HL-60/S4 (cell line): Measurements from ENCODE around the gene GRID1.

Experiments used
- in situ Hi-C: fragments of 300-500 bp; cut with MboI; formaldehyde crosslinking; loops from 2 replicates; pipeline ENCODE4 v1.14.3; 2022; ENCODE audit warnings: low sequenced_read_pairs

The GRID1 gene

DNA sequence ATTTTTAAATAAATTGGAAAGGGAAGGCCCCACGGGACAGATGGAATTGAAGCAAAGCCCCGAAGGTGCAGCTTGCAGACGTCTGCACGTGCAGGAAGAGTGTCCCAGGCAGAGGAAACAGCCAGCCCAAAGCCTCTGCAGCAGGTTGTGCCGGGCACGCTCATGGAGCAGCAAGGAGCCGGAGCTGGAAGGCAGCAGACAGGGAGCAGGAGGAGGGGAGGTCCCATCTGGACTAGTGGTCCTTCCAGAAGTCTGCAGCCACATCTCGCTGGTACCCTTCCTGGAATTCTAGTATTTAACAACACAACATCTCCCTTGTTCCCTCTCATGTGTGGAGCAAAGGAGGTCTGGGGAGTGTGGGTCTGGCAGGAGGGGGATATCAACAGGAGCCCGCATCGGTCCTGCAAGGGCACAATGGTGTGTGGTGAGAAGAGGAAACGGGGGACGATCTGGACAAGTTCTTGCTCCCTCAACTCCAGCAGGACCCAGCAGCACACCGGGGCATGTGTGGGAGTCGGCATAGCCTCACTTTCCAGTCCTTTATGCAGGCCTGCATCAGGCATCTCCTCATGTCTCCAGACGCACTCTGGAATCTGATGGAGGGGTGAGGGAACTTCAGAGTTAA, 169.3 kb downstream of the GRID1 start:
- in situ Hi-C loops, result no loop called here

DNA sequence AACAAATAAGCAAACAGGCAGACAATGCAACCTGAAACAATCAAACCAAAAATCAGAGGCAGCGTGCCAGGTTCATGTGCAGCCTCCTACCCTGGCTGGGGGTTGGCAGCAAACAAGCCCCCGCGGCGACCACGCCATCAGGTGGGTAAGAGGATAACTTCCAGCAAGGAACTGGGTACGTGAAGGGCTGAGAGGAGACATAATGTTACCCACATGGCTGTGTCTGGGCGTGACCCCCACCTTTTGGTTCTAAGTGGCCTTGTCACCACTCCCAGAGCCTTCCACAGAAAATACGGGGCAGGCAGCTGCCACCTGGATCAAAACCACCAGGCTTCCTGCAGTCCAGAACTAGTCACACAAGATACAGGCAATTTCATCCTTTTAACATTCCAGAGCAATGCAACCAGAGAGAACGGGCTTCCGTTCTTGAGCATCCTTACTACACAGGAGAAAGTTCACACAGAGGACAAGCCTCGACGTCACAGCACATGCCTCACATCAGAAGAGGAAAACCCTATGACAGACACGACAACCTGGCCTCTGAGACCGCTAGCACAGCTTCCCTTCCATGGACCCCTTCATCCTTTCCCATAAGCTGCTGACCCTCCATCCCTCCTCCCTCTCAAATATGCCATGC, 171.0 kb downstream of the GRID1 start:
- in situ Hi-C loops, result no loop called here

DNA sequence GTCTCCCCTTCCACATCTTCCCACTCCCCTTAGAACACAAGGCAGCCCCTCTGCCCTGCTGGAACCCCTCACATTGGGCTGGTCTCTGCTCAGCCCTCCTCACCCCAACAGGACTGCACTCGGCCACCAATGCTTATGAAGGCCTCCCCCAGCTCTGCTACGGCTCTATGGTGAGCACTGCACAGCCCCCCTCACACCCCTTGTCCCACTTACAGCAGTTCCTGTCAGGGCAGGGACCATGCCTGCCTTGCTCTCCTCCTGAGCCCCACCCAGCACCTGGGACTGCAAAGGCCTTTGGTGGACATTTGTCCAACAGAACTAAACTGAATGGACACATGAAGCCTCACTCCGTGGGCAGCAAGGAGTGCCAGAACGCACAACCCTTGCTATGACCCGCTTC, 171.9 kb downstream of the GRID1 start:
- in situ Hi-C loops, result no loop called here

DNA sequence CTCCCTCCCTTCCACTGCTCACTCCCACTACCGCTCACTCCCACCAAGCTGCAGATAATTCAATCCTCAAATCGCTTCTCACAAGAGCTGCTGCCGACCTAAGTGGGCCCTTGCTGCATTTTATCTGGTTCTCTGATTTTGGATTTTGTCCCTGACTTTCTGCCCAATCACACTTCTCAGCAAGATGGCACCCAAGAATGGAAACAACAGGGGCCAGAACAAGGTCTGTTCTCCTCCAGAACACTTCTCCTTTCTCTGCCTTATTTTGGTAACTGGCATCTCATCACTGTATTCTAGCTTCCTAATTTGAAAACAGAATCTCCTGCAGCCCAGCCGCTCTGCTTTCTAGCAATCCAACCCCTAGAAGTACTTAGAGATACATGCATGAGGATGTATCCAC, 172.8 kb downstream of the GRID1 start:
- in situ Hi-C loops, result no loop called here

DNA sequence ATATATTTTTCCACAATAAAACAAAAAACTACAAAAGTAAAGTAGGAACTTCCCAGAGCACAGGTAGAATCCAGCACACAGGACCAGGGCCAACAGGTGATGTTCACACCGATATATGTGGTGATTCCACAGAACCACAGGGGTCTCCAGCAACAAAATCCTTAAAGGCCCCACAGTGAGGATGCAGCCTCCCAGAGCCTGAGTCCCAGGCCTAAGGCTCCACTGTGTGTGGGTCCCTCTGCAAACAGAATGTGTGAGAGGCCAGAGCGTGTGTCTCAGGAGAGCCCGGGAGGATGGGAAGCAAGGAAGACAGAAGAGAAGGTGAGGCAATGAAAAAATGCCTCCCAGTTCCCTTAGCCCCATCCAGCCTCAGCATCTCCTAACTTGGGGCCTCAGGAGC, 173.9 kb downstream of the GRID1 start:
- in situ Hi-C loops, result no loop called here

DNA sequence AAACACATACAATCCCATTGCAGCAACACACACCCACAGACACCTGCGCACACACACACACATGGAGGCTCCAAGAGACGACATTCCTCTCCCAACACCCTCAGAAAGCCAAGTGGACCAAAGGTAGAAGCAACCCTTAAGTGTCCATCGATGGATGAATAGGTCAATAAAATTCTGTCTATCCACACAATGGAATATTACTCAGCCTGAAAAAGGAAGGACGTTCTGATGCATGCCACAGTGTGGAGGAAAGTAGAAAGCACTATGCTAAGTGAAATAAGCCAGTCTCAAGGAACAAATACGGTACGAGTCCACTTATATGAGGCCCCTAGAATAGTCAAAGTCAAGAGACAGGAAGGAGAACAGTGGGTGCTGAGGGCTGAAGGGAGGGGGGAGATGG, 174.4 kb downstream of the GRID1 start:
- in situ Hi-C loops, result no loop called here

DNA sequence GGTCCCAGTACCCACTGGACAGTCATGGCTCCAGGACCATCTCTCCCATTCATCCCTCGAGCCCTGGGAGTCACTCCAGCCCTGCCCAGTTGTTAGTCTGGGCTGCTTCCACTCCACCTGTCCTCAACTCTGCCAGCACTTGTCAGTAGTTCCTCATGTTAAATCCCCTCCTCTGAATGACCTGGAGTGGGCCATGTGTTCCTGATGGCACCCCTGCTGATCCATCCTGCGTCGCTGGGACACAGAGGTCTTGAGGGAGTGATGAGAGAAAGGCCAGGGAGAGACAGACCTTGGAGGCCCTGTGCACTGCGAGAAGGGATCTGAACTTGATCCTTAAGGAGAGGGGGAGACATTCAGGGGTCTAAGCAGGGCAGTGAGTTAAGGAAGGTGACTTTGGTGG, 174.9 kb downstream of the GRID1 start:
- in situ Hi-C loops, result no loop called here

DNA sequence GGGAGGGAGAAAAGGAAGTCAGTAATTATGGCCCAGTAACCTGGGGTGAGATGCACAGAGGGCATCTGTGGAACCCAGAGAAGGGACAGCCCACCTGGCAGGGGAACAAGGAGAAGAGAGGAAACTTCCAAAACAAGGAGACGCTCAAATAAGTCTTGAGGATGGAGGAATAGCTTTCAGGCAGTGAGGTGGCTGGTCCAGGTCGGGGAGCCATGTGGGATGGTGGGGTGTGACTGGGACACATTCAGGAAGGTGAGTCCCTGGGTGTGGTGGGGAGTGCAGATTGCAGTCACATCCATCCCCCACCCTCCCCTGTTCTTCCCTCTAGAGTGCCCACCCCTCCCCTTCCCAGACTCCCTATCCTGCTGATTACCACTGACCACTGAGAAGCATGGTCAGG, 175.4 kb downstream of the GRID1 start:
- in situ Hi-C loops, result no loop called here

DNA sequence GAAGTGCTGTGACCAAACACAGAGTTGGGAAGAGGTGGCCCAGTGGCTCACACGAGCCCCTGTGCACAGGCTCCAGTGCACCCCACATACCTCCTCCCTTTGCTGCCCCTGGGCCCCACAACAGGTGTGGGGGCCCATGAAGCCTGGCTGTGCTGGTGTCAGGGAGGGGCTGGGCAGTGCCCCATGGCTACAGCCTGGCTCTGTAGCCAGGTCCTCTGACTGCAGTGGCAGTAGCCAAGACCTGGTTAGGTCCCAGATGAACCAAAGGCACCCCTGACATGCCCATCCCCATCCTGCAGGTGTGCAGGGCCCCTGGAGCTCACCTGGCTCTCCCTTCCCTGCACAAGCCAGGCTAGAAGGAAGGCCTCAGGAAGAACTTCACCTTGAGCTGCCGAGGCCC, 176.3 kb downstream of the GRID1 start:
- in situ Hi-C loops, result no loop called here

DNA sequence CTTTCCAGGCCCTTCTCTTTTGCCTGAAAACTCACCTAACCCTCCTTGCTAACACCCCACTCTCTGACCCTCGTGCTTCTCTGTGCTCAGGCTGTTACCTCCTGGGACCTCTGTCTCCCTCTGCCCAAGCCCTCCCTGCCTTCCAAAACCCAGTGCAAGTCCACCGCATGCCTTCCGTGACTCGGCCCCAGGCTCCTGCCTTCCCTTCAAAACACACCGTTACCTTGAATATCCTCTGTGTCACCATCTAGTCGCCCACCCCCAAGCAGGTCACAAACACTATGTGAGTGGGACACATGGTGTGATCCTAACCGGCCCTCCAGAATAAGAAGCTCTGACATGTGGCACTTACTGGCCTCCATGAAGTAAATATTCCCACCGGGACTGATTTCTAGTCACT, 176.7 kb downstream of the GRID1 start:
- in situ Hi-C loops, result no loop called here

DNA sequence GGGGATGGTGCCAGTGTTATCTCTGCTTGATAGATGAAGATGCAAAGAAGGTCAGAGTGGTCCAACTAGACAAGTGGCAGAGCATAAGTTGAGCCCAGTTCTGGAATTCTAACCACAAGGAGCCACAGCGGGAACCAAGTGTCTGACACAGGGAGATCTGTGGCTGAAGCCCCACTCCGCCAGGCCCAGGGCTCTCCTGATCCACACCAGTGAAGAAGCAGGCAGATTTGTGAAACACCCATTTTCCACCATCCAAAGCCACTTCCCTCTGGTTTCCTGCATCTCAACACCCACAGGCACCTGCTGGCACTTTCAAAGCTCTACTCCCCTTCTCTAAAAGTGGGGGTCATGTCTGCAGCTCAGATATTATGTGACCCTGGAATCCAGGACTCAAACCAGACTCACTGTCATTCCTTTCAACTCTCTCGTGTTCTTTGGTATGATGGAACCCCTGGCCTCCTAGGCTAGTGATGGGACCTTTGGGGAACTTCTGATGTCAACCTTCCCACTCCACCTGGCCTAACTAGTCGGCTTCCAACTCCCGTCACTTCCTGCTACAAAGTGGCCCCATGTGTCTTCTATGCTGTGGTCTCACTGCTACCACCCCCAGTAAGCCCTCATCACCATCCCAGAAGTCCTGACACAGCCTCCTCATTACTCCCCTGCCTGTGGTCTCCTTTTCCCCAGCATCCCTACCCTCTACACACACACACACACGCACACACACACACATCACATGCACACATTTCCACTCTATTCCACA, 177.6 kb downstream of the GRID1 start:
- in situ Hi-C loops, result no loop called here

DNA sequence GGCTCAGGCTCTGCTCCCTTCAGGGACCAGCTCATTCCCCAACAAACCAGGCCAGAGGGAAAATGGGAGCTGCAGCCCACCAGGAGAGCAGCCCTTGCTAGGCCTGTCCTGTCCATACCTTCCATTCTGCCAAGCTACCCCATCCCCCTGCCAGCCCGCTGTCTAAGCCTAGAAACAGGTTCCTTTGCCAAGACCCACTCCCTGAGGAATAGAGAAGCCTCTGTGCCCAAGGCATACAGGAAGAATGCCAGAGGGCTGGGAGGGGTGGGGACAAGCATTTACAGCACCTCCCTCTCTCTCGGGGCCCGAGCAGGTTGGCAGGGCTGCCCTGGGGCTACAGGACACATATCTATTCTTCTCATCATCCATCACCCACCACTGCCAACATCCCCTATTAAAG, 178.3 kb downstream of the GRID1 start:
- in situ Hi-C loops, result no loop called here

DNA sequence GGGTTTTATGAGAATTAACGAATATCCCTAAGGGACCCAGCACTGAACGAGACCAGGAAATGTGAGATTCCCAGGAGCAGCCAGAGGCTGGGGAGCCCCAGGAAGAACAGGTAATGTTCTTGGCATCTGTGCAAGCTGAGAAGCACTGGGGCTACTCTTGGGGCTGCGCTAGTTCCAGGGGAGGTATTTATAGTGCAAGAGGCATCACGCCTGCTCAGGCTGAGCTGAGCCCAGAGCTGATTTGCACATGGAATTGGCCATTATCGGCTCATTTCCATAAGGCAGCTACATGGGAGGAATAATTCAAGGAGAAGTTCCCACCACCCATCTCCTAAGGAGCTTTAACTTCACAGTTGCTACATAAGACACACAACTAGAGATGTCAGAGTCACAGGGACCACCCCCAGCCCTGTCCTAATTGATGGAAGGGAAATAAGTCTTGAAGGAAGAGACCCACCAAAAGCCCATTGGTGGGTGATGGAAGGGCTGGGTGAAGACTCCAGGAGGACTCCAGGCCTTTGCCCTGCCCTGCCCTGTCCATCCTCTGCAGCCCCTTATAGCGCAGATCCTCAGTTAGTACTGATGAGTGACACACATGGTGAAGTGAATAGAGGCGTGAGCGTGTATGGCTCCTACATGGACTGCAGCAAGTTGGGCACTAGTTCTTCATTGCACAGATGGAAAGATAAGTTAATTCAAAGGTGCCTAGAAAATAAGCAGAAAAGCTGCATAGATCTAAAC, 178.9 kb downstream of the GRID1 start:
- in situ Hi-C loops, result no loop called here

DNA sequence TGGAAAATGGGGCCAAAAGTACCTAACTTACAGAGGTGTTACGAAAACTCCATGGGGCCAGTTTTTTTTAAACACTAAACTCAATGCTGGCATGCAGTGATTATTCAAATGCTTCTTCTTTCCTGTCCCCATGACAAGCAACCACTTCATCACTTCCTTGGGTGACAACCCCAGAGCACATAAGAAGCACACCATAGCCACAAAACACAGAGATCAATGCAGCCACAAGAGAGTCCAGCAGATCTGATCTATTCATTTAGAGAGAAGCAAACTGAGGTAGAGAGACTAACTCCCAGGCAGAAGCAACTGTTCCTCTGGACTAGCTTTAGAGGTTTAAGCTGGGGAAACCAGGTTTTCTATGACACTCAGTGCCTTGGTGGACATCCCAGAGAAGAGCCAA, 180.0 kb downstream of the GRID1 start:
- in situ Hi-C loops, result no loop called here

DNA sequence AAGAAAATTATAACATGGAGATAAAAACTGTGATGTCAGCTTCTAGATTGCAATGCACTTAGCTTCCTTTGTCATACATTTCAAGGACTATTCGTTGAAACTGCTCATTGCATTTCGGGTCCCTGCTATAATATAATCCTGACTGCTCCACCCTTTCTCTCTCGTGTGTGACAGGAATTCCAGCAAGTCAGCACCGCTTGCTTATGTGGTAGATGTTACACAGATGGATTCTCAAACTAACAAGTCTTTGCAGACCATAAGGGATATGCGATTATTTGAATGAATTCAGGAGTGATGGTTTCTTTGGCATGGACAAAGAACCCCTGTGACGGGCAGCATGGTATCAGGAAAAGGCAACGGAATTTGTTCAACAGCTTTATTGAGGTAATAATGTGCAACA, 184.0 kb downstream of the GRID1 start:
- in situ Hi-C loops, result no loop called here

DNA sequence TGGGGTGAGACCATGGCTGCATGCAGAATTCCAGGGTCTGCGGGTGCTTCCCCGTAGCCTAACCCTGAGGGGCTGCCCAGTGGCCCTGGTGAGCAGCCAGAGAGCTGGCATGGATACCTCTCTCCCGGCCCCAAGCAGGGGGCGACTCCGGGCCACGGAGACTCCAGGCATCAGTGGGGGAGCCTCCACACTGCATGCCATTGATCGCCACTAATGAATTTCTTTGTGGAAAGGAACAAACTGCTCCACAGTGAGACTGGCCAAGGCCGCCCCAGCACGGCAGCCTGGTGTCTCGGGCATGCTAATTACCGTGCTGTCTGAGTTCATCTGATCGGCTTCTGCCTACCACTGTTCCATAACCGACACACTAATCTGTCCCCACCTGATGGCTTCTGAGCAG, 184.4 kb downstream of the GRID1 start:
- in situ Hi-C loops, result no loop called here

DNA sequence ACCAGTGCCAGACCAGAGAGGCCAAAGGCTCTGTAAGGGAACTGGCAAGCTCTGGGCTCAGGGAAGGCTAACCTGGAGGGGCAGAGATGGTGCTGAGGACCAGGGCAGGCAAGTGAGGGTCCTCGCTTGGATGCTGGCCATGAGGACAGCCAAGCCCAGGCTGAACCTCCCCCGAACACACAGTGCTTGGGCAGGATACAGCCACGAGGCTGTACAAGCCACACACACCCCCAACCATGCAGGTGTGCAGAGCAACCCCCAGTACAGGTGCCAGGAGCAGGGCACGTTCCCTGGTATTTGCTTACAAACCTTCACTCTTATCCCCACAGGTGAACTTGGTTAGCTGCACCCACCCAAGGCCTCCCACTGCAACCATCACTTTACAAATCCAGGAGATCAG, 185.7 kb downstream of the GRID1 start:
- in situ Hi-C loops, result no loop called here

DNA sequence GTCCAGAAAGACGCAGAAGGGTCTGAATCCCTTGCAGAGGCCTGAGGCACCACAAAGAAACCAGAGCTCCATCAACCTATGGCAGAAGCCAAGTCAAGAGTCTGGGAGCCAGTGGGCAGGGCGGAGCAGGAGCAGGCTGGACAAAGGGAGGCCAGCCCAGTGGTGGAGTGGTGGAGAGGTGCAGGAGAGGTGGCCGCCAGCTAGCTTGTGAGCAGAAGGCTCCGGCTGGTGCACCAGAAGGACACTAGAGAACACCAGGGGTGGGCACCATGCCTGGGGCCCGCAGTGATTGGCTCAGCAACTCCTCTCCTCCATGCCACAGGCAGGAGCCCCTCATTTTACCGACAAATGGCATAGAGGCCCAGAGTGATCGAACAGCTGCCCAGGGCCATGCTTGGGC, 186.6 kb downstream of the GRID1 start:
- in situ Hi-C loops, result no loop called here

DNA sequence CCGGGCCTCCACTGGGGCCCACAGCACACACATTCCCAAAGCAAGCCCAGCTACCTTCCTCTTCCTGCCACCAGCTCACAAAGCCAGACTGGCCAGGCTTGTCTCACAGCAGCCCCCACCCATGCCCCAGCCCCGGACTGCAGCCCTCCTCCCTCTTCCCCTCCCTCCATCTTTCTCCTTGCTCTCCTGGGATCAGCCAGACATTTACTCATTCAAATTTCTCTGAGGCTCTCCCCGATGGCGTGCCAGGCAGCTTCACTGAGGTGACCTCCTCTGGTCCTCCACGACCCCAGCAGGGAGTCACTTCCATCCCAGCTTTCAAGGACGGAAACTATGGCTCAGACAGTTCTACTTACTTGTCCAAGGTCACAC, 187.5 kb downstream of the GRID1 start:
- in situ Hi-C loops, result no loop called here

DNA sequence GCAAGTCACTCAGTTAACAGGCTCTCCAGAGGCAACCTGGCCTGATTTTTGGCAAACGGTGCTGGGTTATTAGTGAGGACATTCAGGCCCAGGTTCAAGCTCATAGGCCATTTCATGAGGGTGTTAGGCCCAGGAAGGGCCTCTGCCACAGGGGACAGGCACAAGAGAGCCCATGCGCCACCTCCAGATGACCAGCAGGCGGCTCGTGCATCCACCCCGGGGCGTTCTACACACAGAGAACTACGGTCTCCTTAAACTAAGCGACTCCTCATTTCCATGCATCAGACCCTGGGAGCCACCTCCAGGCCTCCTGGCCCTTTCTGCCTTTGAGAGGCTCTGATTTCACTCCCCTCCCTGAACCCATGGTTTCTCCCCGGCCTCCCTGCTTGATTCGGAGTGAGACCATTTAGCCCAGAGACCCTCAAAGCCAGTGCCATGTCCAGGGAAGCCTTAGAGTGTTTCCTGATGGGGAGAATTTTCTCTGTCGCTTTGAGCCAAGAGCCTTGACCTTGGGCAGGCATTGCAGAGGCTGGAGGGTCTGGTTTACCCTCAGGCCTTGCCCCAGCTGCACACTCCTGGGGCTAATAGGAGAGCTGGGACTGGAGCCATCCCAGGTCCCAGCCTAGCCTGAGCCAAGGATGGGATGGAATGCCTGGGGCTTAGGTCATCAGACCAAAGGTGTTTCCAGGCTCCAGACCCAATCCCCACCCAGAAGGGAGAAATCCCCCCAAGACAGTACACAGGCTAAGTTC, 188.0 kb downstream of the GRID1 start:
- in situ Hi-C loops, result no loop called here

DNA sequence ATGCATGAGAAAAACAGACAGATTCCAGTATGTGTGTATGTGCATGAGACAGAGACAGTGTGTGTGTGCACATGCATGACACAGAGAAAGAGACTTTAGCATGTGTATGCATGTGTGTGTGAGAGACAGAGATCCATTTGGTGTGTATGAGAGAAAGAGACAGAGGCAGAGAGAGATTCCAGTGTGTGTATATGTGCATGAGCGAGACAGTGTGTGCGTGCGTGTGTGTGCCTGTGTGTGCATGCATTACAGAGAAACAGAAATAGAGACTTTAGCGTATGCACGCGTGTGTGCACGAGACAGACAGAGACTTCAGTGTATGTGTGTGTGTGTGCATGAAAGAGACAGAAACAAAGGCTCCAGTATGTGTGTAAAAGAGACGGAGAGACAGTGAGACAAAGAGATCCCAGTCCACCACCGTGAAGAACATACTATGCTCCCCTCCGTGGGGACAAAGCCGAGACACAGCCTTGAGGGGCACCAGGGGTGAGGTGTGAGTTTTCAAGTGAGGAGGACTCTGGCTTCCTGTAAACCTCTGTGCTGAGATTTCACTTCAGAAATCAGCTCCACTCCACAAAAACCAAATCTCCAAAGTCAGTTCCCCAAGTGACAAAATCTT, 188.9 kb downstream of the GRID1 start:
- in situ Hi-C loops, result no loop called here
